ENCODE measurements around the gene THSD8.

THSD8 gene

DNA sequence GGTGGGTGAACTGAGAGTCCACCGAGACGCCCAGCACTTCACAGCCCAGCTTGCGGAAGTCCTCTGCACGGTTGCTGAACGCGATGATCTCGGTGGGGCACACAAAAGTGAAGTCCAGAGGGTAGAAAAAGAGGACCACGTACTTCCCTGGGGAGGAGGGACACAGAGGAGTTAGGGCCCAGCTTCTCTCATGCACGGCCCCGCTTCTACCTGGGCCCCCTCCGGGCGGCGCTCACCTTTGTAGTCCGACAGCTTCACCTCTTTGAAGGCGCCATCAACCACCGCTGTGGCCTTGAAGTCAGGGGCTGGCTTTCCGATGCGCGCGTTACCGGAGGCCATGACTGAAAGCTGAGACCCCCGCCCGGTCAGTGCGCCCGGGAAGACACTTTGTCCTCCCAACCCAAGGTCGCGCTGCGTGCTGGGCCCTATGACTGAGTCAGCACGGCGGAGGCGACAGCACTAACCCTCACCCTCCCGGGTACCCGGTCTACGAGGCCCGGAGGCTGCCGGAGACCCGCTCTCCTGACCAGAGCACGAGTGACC is 875 bp upstream of the THSD8 start:
- Histone ChIP-seq H3K36me3 (ENCODE audit: control insufficient read depth in 2 of 2, insufficient read depth in 1 of 2, low read length in 2 of 2) (peaks cover 14 to 29% of the 10 kb centered on the region in 2 experiments; a peak in 2 of 3 replicates), H3K4me1 (ENCODE audit: control insufficient read depth, insufficient read depth, low read length) (no peaks in the 10 kb centered on the region), H3K27ac (ENCODE audit: extremely low read depth, low read depth, low read length) (peak overlapping the region; percentile 76; the same call in 1 of the 2 replicates), H3K9me3 (ENCODE audit: control insufficient read depth, insufficient read depth, low read depth, low read length) (no peaks in the 10 kb centered on the region), H3K4me3 (ENCODE audit: low read depth, low read length) (peak overlapping the region; percentile 86)
- ChIA-PET CTCF (interaction anchor here (0.6 to 16.5 kb wide), 5 partner anchors 24 to 1985 kb away, joined by 3 to 386 read pairs (median 7); partner anchors contain the start of gene HOOK2), POLR2A (interaction anchor here (0.6 to 2.8 kb wide), 3 partner anchors 9 to 32 kb away, joined by 3 to 18 read pairs (median 5); partner anchors contain the start of gene JUNB)
- TF ChIP-seq ZNF37A (tag by site-specific recombination; IDR thresholded peaks at IDR 0.05) (no peak), ZNF114 (tag by site-specific recombination; IDR thresholded peaks at IDR 0.05) (no peak), ZNF404 (tag by site-specific recombination; IDR thresholded peaks at IDR 0.05) (no peak), ZNF558 (tag by site-specific recombination; IDR thresholded peaks at IDR 0.05) (no peak), OVOL3 (tag by site-specific recombination; IDR thresholded peaks at IDR 0.05) (no peak), ZNF423 (tag by site-specific recombination; IDR thresholded peaks at IDR 0.05) (no peak), TCF7L2 (IDR thresholded peaks at IDR 0.05; ENCODE audit: borderline replicate concordance, low read depth, low read length) (no peak), ZNF600 (tag by site-specific recombination; IDR thresholded peaks at IDR 0.05) (no peak), ZNF366 (tag by site-specific recombination; conservative IDR thresholded peaks at IDR 0.05) (no peak), ZNF211 (tag by site-specific recombination; IDR thresholded peaks at IDR 0.05; ENCODE audit: low read depth) (no peak), ZBTB20 (tag by site-specific recombination; IDR thresholded peaks at IDR 0.05) (peak; percentile 71; the same call in 1 of the 2 replicates), YY1 (tag by site-specific recombination; IDR thresholded peaks at IDR 0.05) (0 out of 2 replicates have a peak, but pooled peaks have one; percentile 11), KLF7 (tag by site-specific recombination; IDR thresholded peaks at IDR 0.05; ENCODE audit: borderline replicate concordance) (no peak), ZNF112 (tag by site-specific recombination; IDR thresholded peaks at IDR 0.05) (no peak), ZNF2 (tag by site-specific recombination; IDR thresholded peaks at IDR 0.05) (no peak), ZEB2 (tag by site-specific recombination; IDR thresholded peaks at IDR 0.05) (no peak)
- TF ChIP-seq, protein P1, sequence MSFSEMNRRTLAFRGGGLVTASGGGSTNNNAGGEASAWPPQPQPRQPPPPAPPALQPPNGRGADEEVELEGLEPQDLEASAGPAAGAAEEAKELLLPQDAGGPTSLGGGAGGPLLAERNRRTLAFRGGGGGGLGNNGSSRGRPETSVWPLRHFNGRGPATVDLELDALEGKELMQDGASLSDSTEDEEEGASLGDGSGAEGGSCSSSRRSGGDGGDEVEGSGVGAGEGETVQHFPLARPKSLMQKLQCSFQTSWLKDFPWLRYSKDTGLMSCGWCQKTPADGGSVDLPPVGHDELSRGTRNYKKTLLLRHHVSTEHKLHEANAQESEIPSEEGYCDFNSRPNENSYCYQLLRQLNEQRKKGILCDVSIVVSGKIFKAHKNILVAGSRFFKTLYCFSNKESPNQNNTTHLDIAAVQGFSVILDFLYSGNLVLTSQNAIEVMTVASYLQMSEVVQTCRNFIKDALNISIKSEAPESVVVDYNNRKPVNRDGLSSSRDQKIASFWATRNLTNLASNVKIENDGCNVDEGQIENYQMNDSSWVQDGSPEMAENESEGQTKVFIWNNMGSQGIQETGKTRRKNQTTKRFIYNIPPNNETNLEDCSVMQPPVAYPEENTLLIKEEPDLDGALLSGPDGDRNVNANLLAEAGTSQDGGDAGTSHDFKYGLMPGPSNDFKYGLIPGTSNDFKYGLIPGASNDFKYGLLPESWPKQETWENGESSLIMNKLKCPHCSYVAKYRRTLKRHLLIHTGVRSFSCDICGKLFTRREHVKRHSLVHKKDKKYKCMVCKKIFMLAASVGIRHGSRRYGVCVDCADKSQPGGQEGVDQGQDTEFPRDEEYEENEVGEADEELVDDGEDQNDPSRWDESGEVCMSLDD (tag by site-specific recombination; IDR thresholded peaks at IDR 0.05) = no peak; the same call in 1 of the 2 replicates
- TF ChIP-seq, protein P2, sequence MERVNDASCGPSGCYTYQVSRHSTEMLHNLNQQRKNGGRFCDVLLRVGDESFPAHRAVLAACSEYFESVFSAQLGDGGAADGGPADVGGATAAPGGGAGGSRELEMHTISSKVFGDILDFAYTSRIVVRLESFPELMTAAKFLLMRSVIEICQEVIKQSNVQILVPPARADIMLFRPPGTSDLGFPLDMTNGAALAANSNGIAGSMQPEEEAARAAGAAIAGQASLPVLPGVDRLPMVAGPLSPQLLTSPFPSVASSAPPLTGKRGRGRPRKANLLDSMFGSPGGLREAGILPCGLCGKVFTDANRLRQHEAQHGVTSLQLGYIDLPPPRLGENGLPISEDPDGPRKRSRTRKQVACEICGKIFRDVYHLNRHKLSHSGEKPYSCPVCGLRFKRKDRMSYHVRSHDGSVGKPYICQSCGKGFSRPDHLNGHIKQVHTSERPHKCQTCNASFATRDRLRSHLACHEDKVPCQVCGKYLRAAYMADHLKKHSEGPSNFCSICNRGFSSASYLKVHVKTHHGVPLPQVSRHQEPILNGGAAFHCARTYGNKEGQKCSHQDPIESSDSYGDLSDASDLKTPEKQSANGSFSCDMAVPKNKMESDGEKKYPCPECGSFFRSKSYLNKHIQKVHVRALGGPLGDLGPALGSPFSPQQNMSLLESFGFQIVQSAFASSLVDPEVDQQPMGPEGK (tag by site-specific recombination; IDR thresholded peaks at IDR 0.05) = peak; percentile 47
- TF ChIP-seq, protein P3, sequence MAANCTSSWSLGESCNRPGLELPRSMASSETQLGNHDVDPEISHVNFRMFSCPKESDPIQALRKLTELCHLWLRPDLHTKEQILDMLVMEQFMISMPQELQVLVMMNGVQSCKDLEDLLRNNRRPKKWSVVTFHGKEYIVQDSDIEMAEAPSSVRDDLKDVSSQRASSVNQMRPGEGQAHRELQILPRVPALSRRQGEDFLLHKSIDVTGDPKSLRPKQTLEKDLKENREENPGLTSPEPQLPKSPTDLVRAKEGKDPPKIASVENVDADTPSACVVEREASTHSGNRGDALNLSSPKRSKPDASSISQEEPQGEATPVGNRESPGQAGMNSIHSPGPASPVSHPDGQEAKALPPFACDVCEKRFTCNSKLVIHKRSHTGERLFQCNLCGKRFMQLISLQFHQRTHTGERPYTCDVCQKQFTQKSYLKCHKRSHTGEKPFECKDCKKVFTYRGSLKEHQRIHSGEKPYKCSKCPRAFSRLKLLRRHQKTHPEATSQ (tag by site-specific recombination; IDR thresholded peaks at IDR 0.05) = no peak
- TF ChIP-seq, protein P4, sequence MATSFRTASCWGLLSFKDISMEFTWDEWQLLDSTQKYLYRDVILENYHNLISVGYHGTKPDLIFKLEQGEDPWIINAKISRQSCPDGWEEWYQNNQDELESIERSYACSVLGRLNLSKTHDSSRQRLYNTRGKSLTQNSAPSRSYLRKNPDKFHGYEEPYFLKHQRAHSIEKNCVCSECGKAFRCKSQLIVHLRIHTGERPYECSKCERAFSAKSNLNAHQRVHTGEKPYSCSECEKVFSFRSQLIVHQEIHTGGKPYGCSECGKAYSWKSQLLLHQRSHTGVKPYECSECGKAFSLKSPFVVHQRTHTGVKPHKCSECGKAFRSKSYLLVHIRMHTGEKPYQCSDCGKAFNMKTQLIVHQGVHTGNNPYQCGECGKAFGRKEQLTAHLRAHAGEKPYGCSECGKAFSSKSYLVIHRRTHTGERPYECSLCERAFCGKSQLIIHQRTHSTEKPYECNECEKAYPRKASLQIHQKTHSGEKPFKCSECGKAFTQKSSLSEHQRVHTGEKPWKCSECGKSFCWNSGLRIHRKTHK (tag by site-specific recombination; IDR thresholded peaks at IDR 0.05) = no peak
- TF ChIP-seq, protein P5, sequence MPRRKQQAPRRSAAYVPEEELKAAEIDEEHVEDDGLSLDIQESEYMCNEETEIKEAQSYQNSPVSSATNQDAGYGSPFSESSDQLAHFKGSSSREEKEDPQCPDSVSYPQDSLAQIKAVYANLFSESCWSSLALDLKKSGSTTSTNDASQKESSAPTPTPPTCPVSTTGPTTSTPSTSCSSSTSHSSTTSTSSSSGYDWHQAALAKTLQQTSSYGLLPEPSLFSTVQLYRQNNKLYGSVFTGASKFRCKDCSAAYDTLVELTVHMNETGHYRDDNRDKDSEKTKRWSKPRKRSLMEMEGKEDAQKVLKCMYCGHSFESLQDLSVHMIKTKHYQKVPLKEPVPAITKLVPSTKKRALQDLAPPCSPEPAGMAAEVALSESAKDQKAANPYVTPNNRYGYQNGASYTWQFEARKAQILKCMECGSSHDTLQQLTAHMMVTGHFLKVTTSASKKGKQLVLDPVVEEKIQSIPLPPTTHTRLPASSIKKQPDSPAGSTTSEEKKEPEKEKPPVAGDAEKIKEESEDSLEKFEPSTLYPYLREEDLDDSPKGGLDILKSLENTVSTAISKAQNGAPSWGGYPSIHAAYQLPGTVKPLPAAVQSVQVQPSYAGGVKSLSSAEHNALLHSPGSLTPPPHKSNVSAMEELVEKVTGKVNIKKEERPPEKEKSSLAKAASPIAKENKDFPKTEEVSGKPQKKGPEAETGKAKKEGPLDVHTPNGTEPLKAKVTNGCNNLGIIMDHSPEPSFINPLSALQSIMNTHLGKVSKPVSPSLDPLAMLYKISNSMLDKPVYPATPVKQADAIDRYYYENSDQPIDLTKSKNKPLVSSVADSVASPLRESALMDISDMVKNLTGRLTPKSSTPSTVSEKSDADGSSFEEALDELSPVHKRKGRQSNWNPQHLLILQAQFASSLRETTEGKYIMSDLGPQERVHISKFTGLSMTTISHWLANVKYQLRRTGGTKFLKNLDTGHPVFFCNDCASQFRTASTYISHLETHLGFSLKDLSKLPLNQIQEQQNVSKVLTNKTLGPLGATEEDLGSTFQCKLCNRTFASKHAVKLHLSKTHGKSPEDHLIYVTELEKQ (tag by site-specific recombination; IDR thresholded peaks at IDR 0.05; ENCODE audit: borderline replicate concordance) = no peak
- TF ChIP-seq, protein P6, sequence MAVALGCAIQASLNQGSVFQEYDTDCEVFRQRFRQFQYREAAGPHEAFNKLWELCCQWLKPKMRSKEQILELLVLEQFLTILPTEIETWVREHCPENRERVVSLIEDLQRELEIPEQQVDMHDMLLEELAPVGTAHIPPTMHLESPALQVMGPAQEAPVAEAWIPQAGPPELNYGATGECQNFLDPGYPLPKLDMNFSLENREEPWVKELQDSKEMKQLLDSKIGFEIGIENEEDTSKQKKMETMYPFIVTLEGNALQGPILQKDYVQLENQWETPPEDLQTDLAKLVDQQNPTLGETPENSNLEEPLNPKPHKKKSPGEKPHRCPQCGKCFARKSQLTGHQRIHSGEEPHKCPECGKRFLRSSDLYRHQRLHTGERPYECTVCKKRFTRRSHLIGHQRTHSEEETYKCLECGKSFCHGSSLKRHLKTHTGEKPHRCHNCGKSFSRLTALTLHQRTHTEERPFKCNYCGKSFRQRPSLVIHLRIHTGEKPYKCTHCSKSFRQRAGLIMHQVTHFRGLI (tag by site-specific recombination; IDR thresholded peaks at IDR 0.05) = no peak
- TF ChIP-seq, protein P7, sequence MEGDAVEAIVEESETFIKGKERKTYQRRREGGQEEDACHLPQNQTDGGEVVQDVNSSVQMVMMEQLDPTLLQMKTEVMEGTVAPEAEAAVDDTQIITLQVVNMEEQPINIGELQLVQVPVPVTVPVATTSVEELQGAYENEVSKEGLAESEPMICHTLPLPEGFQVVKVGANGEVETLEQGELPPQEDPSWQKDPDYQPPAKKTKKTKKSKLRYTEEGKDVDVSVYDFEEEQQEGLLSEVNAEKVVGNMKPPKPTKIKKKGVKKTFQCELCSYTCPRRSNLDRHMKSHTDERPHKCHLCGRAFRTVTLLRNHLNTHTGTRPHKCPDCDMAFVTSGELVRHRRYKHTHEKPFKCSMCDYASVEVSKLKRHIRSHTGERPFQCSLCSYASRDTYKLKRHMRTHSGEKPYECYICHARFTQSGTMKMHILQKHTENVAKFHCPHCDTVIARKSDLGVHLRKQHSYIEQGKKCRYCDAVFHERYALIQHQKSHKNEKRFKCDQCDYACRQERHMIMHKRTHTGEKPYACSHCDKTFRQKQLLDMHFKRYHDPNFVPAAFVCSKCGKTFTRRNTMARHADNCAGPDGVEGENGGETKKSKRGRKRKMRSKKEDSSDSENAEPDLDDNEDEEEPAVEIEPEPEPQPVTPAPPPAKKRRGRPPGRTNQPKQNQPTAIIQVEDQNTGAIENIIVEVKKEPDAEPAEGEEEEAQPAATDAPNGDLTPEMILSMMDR (tag by site-specific recombination; IDR thresholded peaks at IDR 0.05) = peak; percentile 20; the same call in 1 of the 2 replicates
